Stimulated activated CD4-positive, alpha-beta T cell treated with anti-CD3 and anti-CD28 coated beads, Interleukin-1b, Interleukin-23, amount 100 ng/mL, for 1 hour (primary cell): ENCODE measurements around the gene TGIF2.
A peak's percentile ranks its signal among the peaks of the same experiment; 100 is the strongest.
"Not testable (repeated sequence)": the region's sequence is repeated elsewhere in the genome, so short reads cannot be mapped to it uniquely, and the experiment has no call there.

Source experiments
- DNase-seq, 2 donors: peaks; one replicate each; pipeline ENCODE4 v3.0.0-alpha.2; 2020; ENCODE audit warnings: low read depth in 2 of 2

Gene TGIF2

GRCh38 chr20:36579996-36580545 lies 6.7 kb downstream of the TGIF2 start:
- no peak for DNase-seq

GRCh38 chr20:36582322-36582721 lies 8.9 kb downstream of the TGIF2 start:
- DNase-seq, result no peak

- DNase-seq, result no peak
These were observed 9.4 kb downstream of the TGIF2 start for GRCh38 chr20:36582821-36583220.

- DNase-seq, result no peak
These were observed 10.7 kb downstream of the TGIF2 start for GRCh38 chr20:36584018-36584481.

GRCh38 chr20:36585410-36586125 lies 12.2 kb downstream of the TGIF2 start:
- no peak for DNase-seq

GRCh38 chr20:36587388-36588070 lies 14.1 kb downstream of the TGIF2 start:
- DNase-seq, result no peak

GRCh38 chr20:36591281-36591680 lies 17.9 kb downstream of the TGIF2 start:
- no peak for DNase-seq

GRCh38 chr20:36591854-36592641 lies 18.7 kb downstream of the TGIF2 start:
- no peak for DNase-seq

GRCh38 chr20:36593347-36593929 lies 20.0 kb downstream of the TGIF2 start:
- DNase-seq, result no peak

- no peak for DNase-seq
These were observed 26.5 kb downstream of the TGIF2 start for GRCh38 chr20:36599912-36600345.

- DNase-seq, result no peak
These were observed 28.1 kb downstream of the TGIF2 start for GRCh38 chr20:36601540-36601939.

- no peak for DNase-seq
These were observed 31.6 kb downstream of the TGIF2 start for GRCh38 chr20:36604952-36605398.

GRCh38 chr20:36605399-36606157 lies 32.2 kb downstream of the TGIF2 start, which contains the start of gene RAB5IF:
Gene RAB5IF, plus strand, starts transcription at chr20:36605779. Its CDS starts 173 bp downstream, at chr20:36605952.
- DNase-seq, result peak; percentile 96 to 97

GRCh38 chr20:36606158-36607066 lies 33.0 kb downstream of the TGIF2 start:
- DNase-seq, result no peak

- DNase-seq, result no peak
These were observed 34.4 kb downstream of the TGIF2 start for GRCh38 chr20:36607586-36608387.

GRCh38 chr20:36608388-36608728 lies 35.0 kb downstream of the TGIF2 start:
- not testable (repeated sequence) for DNase-seq

- no peak for DNase-seq
These were observed 38.2 kb downstream of the TGIF2 start for GRCh38 chr20:36611625-36612024.

GRCh38 chr20:36613974-36614373 lies 40.6 kb downstream of the TGIF2 start:
- DNase-seq, result no peak
